Tibial nerve (tissue), 4 donors: Measurements from ENCODE around the gene ACOT11. TPM values are rescaled to one million over a fixed set of nuclear protein-coding genes. Genes with fewer than 3 reads are reported as not detected.
A peak's percentile ranks its signal among the peaks of the same experiment; 100 is the strongest.

Experiments used
- DNase-seq, 2 donors: peaks; one replicate each; pipeline ENCODE4 v3.0.0-alpha.2; 2019; ENCODE audit warnings: low spot score in 2 of 2
- H3K27ac ChIP-seq, 4 donors: fragments of 200-600 bp; sonication (generic) in 3 of 4; one replicate each; pipeline ENCODE4 v1.5.1; 2017 to 2019; ENCODE audit warnings: mild to moderate bottlenecking in 1 of 4
- H3K27me3 ChIP-seq, 2 donors: fragments of 200-600 bp; sonication (generic) in 1 of 2; one replicate each; pipeline versions ENCODE4 v1.5.1 to v1.6.0; 2017 to 2019
- H3K36me3 ChIP-seq, 3 donors: fragments of 200-600 bp; sonication (generic); one replicate each; pipeline ENCODE4 v1.5.1; 2018 to 2019
- H3K4me1 ChIP-seq, 4 donors: fragments of 200-600 bp; sonication (generic) in 3 of 4; one replicate each; pipeline ENCODE4 v1.5.1; 2017 to 2019
- H3K4me3 ChIP-seq, 4 donors: fragments of 200-600 bp; sonication (generic) in 3 of 4; one replicate each; pipeline ENCODE4 v1.5.1; 2017 to 2019; ENCODE audit warnings: mild to moderate bottlenecking in 1 of 4, moderate library complexity in 1 of 4
- H3K9me3 ChIP-seq, 4 donors: fragments of 200-600 bp; sonication (generic) in 3 of 4; one replicate each; pipeline ENCODE4 v1.5.1; 2017 to 2019
- CTCF ChIP-seq, 5 experiments: fragments of 200-600 bp in 3 of 5; fragments of 450-650 bp in 2 of 5; sonication (generic) in 3 of 5; IDR thresholded peaks; one replicate each; pipeline ENCODE4 v1.5.1; 2016 to 2019; ENCODE audit warnings: antibody characterized with exemption in 5 of 5, mild to moderate bottlenecking in 3 of 5, moderate library complexity in 2 of 5
- EP300 ChIP-seq, 2 donors: sonication (generic); formaldehyde crosslinking; IDR thresholded peaks; one replicate each; pipeline ENCODE4 v1.6.1; 2017; ENCODE audit warnings: antibody characterized with exemption in 2 of 2, mild to moderate bottlenecking in 1 of 2
- POLR2A ChIP-seq, 2 donors: fragments of 450-650 bp; IDR thresholded peaks; one replicate each; pipeline ENCODE4 v1.6.1; 2017; ENCODE audit warnings: antibody characterized with exemption in 2 of 2, mild to moderate bottlenecking in 2 of 2, moderate library complexity in 2 of 2
- WGBS, 2 donors: methylation state at CpG; one replicate each; pipeline ENCODE4 v1.1.5; 2018; 5-methylcytosine and 5-hydroxymethylcytosine counted together
- total RNA-seq, 4 donors: library from RNA; depleted of rRNA; stranded (reverse); fragments of >200 nt; gene quantifications; one replicate each; pipeline ENCODE4 v1.1.0, GENCODE V29; 2016

Gene ACOT11
- total RNA-seq, 4 donors from 2014 or later, result 7.5 to 13.8 (median 10.2) TPM

DNA sequence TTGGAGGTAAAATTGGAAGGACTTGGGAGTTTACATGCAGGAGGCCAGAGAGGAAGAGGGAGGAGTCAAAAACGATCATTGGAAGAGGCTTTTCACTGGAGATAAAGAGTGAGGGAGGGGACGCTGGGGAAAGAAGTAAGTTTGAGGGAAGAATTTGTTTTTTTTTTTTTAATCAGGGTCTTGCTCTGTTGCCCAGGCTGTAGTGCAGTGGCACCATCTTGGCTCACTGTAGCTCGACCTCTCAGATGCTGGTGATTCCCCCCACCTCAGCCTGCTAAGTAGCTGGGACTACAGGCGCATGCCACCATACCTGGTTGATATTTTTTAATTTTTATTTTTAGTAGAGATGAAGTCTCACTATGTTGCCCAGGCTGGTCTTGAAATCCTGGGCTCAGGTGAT, 92.3 kb downstream of the ACOT11 start:
- TF ChIP-seq EP300 (IDR thresholded peaks at IDR 0.05) (no peak), POLR2A (IDR thresholded peaks at IDR 0.05) (no peak), CTCF (IDR thresholded peaks at IDR 0.05) (no peak)
- WGBS, 2 donors, result 58 to 61% methylated on average over 4 of the region's 4 CpGs
- Histone ChIP-seq H3K36me3 (peaks cover 0 to 7% (median 0%) of the 10 kb centered on the region in 3 donors), H3K4me1 (no peaks in the 10 kb centered on the region), H3K27ac (peak overlapping the region in 1 of 4 donors; percentile 64), H3K9me3 (peaks cover 0 to 27% (median 4%) of the 10 kb centered on the region in 4 donors), H3K27me3 (no peaks in the 10 kb centered on the region), H3K4me3 (no peak overlapping the region)
- DNase-seq, result no peak

DNA sequence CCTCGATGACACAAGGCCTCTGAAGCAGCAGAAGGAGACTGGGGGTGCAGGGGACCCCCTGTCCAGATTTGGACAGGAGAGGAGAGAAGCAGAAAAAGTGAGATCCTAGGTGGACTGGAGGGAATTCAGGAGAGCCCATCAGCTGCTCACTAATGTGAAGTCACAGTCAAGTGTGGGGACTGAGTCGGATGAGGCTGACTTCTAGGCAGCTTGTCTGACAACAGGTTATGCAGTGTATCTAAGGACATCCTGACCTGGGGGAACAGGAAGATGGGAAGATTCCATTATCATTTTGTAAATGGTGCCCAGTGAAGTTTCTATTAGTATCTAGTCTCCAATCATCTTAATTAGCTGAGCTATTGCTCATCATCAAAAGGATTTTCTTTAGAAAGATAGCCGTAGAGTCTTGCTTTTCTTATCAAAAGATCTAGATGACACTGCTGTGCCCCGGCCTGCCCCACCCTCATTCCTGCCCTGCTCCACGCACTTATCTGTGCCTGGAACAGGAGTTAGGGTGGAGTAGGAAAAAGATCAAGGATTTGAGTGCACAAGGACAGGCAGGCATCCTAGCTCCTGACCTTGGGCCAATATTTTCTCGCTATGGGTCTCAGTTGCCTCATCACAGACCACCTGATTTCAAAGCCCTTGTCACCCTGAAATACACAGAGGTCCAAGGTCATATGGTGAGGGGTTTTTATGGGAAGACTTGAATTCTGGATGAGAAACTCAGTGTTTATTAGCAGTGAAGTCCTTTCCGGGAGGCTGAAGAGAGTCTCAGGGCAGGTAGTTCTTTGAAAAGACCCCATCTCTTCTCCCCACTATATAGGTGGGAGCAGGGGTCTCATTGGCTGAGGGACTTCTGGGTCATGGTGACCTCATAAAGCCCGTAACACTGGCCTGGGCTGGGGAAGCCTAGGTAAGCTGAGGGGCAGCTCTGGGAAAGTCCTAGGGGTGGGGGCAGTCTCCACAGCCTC, 93.1 kb downstream of the ACOT11 start, which contains the start of gene MROH7:
TSS of gene MROH7 (plus strand) at position 924 of the 974 bp plus-strand sequence. CDS start 11,141 bp downstream, outside the sequence.
- Histone ChIP-seq H3K36me3 (no peaks in the 10 kb centered on the region), H3K27me3 (no peaks in the 10 kb centered on the region), H3K4me3 (no peak within 1 kb of the TSS), H3K27ac (peak within 1 kb of the TSS in 1 of 4 donors; percentile 64), H3K4me1 (no peaks in the 10 kb centered on the region), H3K9me3 (peaks cover 0 to 27% (median 4%) of the 10 kb centered on the region in 4 donors)
- no peak for DNase-seq
- 63 to 71% methylated on average over 8 of the region's 8 CpGs for WGBS, 2 donors
- TF ChIP-seq CTCF (IDR thresholded peaks at IDR 0.05), result no peak
- no peak for TF ChIP-seq POLR2A (IDR thresholded peaks at IDR 0.05)

GRCh38 chr1:54643736-54644135, 95.7 kb downstream of the ACOT11 start:
- Histone ChIP-seq H3K36me3 (no peaks in the 10 kb centered on the region), H3K27ac (no peak overlapping the region), H3K9me3 (peaks cover 0 to 27% (median 4%) of the 10 kb centered on the region in 4 donors), H3K4me3 (no peak overlapping the region), H3K4me1 (no peaks in the 10 kb centered on the region), H3K27me3 (no peaks in the 10 kb centered on the region)
- DNase-seq, result no peak
- TF ChIP-seq POLR2A (IDR thresholded peaks at IDR 0.05), result no peak
- no peak for TF ChIP-seq CTCF (IDR thresholded peaks at IDR 0.05)
- no peak for TF ChIP-seq EP300 (IDR thresholded peaks at IDR 0.05)

DNA sequence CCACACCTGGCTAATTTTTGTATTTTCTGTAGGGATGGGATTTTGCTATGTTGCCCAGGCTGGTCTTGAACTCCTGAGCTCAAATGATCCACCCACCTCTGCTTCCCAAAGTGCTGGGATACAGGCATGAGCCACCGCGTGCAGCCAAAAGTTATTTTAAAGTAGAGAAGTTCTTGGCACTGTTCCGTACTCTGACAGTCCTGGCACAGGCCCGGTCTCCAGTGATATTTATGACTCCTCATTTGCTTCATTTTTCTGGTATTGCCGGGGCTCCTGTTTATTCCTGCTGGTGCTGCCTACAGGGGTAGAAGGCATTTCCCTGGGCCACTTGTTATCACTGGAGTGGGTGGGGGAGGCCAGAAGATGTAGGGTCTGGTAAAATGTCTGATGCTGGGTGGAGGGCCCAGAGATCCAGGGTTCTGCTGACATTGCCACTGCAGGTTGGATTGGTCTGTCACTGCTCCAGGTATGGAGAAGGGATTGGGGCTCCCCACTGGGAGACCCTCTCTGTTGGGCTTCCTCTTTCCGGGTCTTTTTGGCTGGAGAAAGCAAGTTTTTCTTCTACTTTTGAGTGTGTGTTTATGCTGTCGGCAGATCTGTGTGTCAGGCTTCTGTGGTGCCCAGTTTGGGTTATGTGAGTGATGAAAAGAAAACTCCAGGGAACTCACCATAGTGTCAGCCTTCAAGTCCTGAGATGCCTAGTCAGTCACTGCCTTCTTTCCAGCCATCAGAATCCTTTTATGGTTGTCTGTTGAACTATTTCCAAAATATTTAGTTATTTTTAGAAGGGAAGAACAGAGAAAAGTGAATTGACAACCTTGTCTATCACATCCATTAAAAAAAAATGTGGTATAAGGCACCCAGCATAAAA, 98.0 kb downstream of the ACOT11 start:
- no peak for TF ChIP-seq EP300 (IDR thresholded peaks at IDR 0.05)
- TF ChIP-seq POLR2A (IDR thresholded peaks at IDR 0.05), result no peak
- no peak for TF ChIP-seq CTCF (IDR thresholded peaks at IDR 0.05)
- no peak overlapping the region for H3K4me3 ChIP-seq
- no peaks in the 10 kb centered on the region for H3K27me3 ChIP-seq
- WGBS, 2 donors, result 80 to 81% methylated on average over 7 of the region's 7 CpGs
- no peaks in the 10 kb centered on the region for H3K4me1 ChIP-seq
- no peak overlapping the region for H3K27ac ChIP-seq
- H3K36me3 ChIP-seq, result no peaks in the 10 kb centered on the region
- no peak for DNase-seq
- H3K9me3 ChIP-seq, result peaks cover 0 to 27% (median 4%) of the 10 kb centered on the region in 4 donors
